Measurements from ENCODE around the gene IL21R.
A peak's percentile ranks its signal among the peaks of the same experiment; 100 is the strongest.
"Not testable (repeated sequence)": the region's sequence is repeated elsewhere in the genome, so short reads cannot be mapped to it uniquely, and the experiment has no call there.

The IL21R gene

GRCh38 chr16:27433636-27434035 lies 31.7 kb downstream of the IL21R start:
- TF ChIP-seq CTCF (IDR thresholded peaks at IDR 0.05) = no peak
- H3K4me3 ChIP-seq = no peak overlapping the region
- no peak for DNase-seq (ENCODE audit: low spot score)
- no peak overlapping the region for H3K27ac ChIP-seq

- peak; percentile 46 for DNase-seq (ENCODE audit: low spot score)
- no peak for TF ChIP-seq CTCF (IDR thresholded peaks at IDR 0.05)
- Histone ChIP-seq H3K4me3 (no peak overlapping the region), H3K27ac (no peak overlapping the region)
Measured at GRCh38 chr16:27434141-27435051, 32.4 kb downstream of the IL21R start.

- peak; percentile 58 for DNase-seq (ENCODE audit: low spot score)
- not testable (repeated sequence) for H3K27ac ChIP-seq, H3K4me3 ChIP-seq
Measured at GRCh38 chr16:27435146-27435545, 33.2 kb downstream of the IL21R start.

DNA sequence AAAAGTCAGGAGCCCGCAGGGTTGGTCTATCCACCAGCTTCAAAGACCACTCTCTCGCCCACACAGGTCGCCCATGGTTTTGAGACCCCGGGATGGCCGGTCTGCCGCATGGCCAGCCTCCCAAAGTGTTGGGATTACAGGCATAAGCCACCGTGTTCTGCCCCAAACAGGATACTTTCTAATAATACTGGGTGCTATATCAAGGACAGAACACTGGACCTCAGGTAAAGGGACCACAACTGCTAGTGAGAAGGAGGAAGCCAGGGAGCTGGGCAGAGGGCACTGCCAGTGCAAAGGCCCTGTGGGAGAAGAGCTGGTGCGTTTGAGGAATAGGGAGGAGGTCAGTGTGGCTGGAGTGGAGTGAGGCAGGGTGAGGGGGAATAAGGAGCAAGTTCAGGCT lies 34.1 kb downstream of the IL21R start:
- peak; percentile 22 for DNase-seq (ENCODE audit: low spot score)
- no peak overlapping the region for H3K4me3 ChIP-seq

GRCh38 chr16:27436921-27437650 lies 35.1 kb downstream of the IL21R start:
- H3K27ac ChIP-seq = no peak overlapping the region
- peak; percentile 50 for DNase-seq (ENCODE audit: low spot score)
- no peak for TF ChIP-seq CTCF (IDR thresholded peaks at IDR 0.05)
- no peak overlapping the region for H3K4me3 ChIP-seq

More for the DNA sequence above, 34.1 kb downstream of the IL21R start:
- TF ChIP-seq CTCF (IDR thresholded peaks at IDR 0.05) = no peak
- no peak overlapping the region for H3K27ac ChIP-seq

- DNase-seq (ENCODE audit: low spot score) = peak; percentile 9
- no peak overlapping the region for H3K27ac ChIP-seq
Measured at GRCh38 chr16:27437946-27438345, 36.0 kb downstream of the IL21R start.

More at GRCh38 chr16:27437946-27438345, 36.0 kb downstream of the IL21R start:
- TF ChIP-seq CTCF (IDR thresholded peaks at IDR 0.05) = no peak
- H3K4me3 ChIP-seq = no peak overlapping the region
